ENCODE data around the gene FADS6. TPM values are rescaled to one million over a fixed set of nuclear protein-coding genes. Genes with fewer than 3 reads are reported as not detected.
A peak's percentile ranks its signal among the peaks of the same experiment; 100 is the strongest.

The FADS6 gene
- total and polyA plus RNA-seq, 2 of the 13 experiments (the other 11 are each of a cell fraction or from before 2014, with no cell fraction given): 0.11 TPM

DNA sequence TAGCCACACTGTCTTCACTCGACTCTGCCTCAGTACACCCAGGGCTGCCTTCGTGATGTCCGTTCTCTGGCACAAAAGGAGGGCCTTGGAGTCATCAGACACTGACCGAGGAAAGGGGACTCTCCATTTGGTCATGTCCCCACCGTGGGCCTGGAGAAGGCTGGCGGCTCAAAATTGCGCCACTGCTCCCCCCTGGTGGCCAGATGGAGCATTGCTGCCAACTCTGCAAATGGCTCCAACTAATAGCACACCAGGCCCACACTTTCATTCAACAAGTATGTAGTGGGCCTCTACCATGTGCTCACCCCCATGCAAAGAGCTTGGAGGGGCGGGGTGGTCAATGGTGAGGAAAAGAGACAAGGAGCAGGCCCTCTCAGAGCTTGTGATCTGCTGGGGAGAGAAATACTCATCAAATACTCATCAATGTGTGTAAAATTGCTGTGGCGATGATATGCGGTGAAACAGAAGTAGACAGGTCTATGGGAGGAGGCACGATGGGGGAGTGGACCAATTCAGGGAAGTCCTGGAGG lies 28.5 kb downstream of the FADS6 start (continued):
- TF ChIP-seq, protein P1, sequence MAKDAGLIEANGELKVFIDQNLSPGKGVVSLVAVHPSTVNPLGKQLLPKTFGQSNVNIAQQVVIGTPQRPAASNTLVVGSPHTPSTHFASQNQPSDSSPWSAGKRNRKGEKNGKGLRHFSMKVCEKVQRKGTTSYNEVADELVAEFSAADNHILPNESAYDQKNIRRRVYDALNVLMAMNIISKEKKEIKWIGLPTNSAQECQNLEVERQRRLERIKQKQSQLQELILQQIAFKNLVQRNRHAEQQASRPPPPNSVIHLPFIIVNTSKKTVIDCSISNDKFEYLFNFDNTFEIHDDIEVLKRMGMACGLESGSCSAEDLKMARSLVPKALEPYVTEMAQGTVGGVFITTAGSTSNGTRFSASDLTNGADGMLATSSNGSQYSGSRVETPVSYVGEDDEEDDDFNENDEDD (CRISPR knock-in tag; IDR thresholded peaks at IDR 0.05; ENCODE audit: borderline replicate concordance): no peak
- TF ChIP-seq NFKBIZ (CRISPR knock-in tag; IDR thresholded peaks at IDR 0.05) (no peak), MYC (CRISPR knock-in tag; IDR thresholded peaks at IDR 0.05; ENCODE audit: borderline replicate concordance) (peak; percentile 34; the same call in 1 of the 2 replicates), MAFK (conservative IDR thresholded peaks at IDR 0.05 in 1 of 2, IDR thresholded peaks at IDR 0.05 in 1 of 2; ENCODE audit: low read length in 2 of 2) (peak; percentile 40 to 59; a peak in 3 of 4 replicates), ZNF296 (CRISPR knock-in tag; conservative IDR thresholded peaks at IDR 0.05) (no peak), MEIS1 (CRISPR knock-in tag; IDR thresholded peaks at IDR 0.05; ENCODE audit: borderline replicate concordance) (no peak), ZNF24 (IDR thresholded peaks at IDR 0.05) (no peak), ZNF367 (CRISPR knock-in tag; IDR thresholded peaks at IDR 0.05; ENCODE audit: borderline replicate concordance) (no peak), ZBTB33 (CRISPR knock-in tag; IDR thresholded peaks at IDR 0.05) (peak; percentile 92), ERF (CRISPR knock-in tag; IDR thresholded peaks at IDR 0.05) (no peak), NONO (IDR thresholded peaks at IDR 0.05) (no peak), NONO (CRISPR knock-in tag; conservative IDR thresholded peaks at IDR 0.05) (0 out of 2 replicates have a peak, but pooled peaks have one; percentile 47), ZNF781 (CRISPR knock-in tag; IDR thresholded peaks at IDR 0.05; ENCODE audit: borderline replicate concordance, not compliant biosample characterization) (peak; percentile 65), ZBTB4 (CRISPR knock-in tag; IDR thresholded peaks at IDR 0.05; ENCODE audit: borderline replicate concordance) (peak; percentile 29; the same call in 1 of the 2 replicates)
- TF ChIP-seq, protein P2, sequence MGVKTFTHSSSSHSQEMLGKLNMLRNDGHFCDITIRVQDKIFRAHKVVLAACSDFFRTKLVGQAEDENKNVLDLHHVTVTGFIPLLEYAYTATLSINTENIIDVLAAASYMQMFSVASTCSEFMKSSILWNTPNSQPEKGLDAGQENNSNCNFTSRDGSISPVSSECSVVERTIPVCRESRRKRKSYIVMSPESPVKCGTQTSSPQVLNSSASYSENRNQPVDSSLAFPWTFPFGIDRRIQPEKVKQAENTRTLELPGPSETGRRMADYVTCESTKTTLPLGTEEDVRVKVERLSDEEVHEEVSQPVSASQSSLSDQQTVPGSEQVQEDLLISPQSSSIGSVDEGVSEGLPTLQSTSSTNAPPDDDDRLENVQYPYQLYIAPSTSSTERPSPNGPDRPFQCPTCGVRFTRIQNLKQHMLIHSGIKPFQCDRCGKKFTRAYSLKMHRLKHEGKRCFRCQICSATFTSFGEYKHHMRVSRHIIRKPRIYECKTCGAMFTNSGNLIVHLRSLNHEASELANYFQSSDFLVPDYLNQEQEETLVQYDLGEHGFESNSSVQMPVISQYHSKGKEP (CRISPR knock-in tag; IDR thresholded peaks at IDR 0.05): no peak
- TF ChIP-seq, protein P3, sequence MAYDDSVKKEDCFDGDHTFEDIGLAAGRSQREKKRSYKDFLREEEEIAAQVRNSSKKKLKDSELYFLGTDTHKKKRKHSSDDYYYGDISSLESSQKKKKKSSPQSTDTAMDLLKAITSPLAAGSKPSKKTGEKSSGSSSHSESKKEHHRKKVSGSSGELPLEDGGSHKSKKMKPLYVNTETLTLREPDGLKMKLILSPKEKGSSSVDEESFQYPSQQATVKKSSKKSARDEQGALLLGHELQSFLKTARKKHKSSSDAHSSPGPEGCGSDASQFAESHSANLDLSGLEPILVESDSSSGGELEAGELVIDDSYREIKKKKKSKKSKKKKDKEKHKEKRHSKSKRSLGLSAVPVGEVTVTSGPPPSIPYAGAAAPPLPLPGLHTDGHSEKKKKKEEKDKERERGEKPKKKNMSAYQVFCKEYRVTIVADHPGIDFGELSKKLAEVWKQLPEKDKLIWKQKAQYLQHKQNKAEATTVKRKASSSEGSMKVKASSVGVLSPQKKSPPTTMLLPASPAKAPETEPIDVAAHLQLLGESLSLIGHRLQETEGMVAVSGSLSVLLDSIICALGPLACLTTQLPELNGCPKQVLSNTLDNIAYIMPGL (CRISPR knock-in tag; IDR thresholded peaks at IDR 0.05; ENCODE audit: borderline replicate concordance in 1 of 2, low read depth in 1 of 2): peak; percentile 23 to 58; a peak in 1 of 4 replicates
